CD4-positive, alpha-beta T cell treated with Interleukin-17A for 1 hour (primary cell): ENCODE results near the gene DACH1.
"Not testable (repeated sequence)": the region's sequence is repeated elsewhere in the genome, so short reads cannot be mapped to it uniquely, and the experiment has no call there.

Experiments
- DNase-seq: peaks from one replicate; pipeline ENCODE4 v3.0.0-alpha.2; 2020

The DACH1 gene

DNA sequence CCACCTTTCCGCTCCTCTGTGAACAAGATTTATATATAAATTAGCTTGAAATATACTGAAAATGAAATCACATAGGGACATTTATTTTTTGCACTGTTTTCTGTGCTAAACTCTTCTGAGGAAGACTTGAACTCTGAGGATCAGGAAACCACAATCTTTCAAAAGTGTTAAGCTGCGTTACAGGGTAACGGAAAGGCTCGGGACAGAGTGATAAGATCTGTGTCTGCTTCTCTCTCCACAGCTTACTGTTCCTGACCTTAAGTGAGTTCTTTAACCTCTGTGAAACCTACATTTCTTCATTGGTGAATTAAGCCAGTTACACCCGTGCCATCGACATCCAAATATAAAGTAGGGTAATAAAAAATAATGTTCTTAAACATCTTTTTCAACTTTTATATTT lies 38.9 kb downstream of the DACH1 start:
- no peak for DNase-seq

DNA sequence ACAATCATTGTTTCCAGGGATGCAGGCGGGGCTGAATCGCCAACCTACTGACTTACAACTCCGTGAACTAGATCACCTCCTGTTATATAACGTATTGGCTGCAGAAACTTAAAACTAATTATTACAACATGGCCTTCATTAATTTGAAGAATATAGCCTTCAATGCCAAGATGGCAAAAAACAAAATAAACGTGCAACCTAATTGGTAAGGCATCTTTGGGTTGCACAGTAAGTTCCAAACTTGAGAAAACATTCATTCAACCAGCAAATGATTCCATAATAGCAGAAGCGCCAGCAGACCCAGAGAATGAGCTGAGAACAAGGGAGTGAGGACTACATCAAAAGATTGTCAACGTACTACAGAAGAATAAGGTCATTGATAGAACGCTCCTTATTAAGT lies 39.8 kb downstream of the DACH1 start:
- no peak for DNase-seq

- DNase-seq = no peak
These were observed 46.3 kb downstream of the DACH1 start for GRCh38 chr13:71820699-71821098.

DNA sequence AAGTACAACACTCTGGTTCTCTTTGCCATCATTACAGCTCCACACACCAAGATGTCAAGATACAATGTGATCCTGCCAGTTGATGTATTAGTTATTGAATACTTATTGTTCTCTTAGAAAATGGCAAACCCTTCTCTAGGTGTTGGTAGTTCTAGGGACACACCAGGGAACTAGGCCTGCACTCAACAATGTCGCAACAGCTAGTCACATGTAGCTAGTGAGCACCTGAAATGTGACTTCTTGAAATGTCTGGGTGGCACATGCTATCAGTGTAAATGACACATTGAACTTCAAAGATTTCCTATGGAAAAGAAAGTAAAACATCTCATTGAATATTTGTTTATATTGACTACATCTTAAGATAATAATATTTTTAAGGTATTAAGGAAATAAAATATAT lies 49.7 kb downstream of the DACH1 start:
- DNase-seq = no peak

- no peak for DNase-seq
These were observed 52.1 kb downstream of the DACH1 start for GRCh38 chr13:71814806-71815360.

DNA sequence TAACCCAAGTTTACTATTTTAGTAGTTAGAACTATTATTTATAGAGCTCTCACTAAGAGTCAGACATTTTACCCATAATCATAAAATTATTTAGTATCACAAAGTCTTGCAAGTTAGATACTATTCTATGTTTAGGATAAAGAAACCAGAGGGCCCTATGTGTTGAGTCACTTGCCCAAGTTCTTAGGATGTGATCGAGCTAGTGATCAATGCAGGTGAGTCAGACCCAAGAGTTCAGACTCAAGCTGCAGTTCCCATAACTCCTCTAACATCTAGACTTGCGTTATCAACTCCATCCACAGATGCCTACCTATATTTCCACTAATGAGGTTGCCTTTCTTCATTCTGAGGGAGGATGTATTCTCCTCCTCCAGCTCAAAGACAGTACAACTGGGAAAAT lies 53.8 kb downstream of the DACH1 start:
- DNase-seq = no peak

DNA sequence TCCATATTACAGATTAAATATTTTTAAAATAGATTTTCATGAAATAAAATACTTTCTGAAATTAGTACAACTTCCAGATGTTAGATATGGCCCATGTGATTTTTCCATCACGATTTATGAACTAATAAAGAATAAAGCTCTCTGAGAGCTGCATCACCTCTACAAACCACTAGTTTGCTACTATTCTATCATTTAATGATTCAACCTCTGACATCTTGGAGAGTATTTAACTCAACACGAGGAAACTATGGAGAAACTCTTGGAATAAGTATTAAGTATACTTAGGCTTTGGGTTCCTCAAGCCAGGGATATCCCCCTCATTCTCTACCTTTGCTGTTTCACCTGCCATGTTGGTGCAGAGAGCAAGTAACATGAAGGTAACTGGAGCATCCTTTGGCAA lies 55.7 kb downstream of the DACH1 start:
- no peak for DNase-seq

DNA sequence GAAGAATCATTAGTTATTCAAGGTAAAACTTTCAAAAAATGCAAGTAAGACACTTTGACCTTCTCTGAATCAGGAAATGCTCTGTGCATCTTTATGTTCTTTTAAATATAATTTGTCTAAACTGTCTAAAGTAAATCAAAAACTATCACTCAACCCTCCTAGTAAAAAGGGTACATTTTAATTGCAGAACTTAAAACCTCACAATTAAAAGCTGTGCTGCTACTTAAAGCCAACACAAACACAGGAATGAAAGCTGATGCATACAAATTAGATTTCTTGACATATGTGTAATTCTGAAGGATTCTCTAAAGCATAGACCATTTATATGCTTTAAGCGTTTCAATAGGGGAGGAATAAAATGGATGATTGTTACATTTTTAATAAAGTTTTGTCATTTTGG lies 58.3 kb downstream of the DACH1 start:
- DNase-seq = no peak

- no peak for DNase-seq
These were observed 60.1 kb downstream of the DACH1 start for GRCh38 chr13:71806886-71807285.

DNA sequence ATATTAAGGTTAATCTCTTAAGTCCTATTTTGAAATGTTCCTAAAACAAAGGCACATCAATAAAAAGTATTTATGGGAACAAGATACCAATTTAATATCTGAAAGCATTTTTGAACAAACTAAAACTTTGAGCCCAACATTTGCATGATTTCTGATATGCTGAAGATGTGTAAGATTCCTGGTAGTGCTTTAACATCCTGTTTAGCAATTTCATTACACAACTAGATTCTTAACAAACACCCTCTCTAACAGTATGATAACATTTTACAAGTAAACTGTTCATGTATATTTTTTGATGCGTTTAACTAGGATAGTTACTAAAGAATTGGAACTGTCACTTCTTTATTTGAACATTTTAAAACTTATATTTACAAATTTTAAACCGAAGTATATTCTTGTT lies 63.9 kb downstream of the DACH1 start:
- DNase-seq = no peak

DNA sequence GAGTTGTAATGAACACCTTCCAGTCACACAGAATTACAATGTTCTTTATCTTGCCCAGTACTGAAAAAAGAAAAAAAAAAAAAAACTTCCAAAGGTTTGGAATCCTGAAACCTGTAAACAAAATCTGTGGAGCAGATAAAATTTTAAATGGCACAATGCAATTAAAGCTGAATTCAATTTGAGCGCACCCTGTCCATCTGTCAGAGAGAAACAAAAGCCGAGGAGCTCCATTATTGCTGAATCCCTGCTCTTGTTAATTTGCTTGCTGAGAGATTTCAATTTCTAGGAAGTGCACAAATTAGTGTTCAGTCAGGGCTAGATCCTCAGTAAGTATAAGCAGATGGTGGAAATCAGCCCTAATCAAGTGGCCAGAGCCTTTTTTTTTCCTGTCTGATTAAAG lies 65.2 kb downstream of the DACH1 start:
- no peak for DNase-seq

- no peak for DNase-seq
These were observed 65.7 kb downstream of the DACH1 start for GRCh38 chr13:71801165-71801760.

DNA sequence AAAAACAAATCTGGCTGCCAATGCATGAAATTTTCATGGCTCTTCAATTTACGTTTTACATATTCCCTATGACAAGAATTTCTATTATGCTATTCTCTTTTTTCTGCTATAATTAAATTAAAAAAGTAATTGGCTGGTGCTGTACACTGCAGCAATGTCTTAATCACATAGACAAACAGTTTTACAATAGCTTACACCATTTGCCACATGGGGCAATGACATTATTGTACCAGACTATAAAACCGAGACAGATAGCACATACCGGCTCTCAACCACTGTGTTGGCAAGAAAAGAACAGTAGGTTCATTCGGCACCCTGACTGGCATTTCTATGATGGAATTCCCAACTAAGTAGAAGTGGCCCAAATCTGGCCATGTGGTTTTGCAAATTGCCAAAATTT lies 67.7 kb downstream of the DACH1 start:
- DNase-seq = no peak

DNA sequence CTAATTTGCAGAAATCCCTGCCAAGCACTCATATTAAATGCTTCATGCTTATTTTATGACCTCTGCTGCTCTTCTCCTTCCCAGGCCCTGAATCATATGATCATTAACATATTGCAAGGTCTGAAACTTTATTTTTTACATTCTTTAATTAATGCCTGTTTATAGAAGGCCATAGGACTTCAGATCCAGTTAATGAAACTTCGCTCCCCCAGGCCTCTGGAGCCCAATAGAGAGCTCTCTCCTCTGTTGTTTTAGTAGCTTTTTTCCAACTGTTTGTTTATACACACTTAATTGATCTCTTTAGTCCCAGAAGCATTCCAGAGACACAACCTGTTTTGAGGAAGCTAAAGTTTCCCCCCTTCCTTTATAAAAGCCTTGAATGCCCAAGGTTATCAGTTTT lies 68.3 kb downstream of the DACH1 start:
- no peak for DNase-seq

DNA sequence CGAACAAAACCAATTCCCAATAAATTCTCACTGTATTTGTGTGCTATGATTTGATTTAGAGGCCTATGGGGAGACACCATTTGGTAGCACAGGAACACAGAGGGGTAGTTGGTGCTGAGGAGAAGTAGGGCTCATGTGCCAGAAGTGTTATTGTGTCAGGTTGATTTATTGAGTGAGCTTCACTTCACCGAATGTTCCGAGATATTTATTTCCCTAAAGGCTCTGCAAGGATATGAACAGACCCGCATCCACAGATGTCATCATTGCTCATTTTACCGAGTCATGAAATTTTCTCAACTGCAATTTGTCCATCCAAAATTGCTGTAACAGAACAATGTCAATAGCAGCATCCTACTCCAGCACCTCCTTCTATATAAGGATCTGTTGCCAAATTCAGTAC lies 69.5 kb downstream of the DACH1 start:
- no peak for DNase-seq

DNA sequence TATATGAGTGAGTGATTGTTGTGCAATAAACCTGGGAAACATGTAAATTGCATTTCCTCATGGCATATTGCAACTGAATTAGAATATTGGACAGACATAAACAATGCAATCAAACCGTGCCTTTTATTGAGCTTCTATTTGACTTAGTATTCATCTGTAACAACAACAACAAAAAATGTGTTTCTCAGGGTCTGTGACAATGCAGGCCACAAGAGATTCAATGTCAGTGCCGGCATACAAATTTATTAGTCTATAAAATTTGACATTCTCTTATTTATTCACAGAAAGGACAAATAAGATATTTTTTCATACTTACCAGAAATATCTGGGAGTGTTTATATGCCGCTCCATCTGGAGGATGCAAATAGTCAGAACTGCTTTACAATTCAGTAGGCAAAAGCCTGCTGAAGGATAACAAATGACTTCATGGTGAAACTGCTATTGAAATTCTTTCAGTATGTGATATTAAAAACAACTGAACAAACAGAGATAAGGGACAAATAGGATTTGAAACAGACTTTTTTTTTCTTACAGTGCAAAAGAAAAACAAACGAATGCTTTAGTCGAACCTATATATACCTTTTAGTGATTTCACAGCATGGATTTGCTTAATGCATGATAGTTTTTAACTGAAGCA lies 77.2 kb downstream of the DACH1 start:
- no peak for DNase-seq

DNA sequence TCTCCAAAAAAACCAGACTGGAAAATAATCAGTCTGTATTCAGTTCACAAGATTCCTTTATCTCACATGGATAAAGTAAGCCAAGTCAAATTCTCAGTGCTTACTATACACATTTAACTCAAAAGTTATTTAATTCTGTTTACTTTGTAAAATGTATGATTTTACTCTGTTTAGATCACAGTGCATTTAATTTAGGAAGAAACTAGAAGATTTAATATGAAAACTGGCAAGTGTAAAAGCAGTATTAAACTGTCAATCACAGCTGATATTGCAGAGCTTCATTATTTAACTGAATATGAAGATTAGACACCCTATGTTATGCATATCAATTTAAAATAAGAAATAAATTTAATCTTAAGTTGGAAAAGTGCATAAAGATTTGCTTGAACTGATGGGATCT lies 78.0 kb downstream of the DACH1 start:
- no peak for DNase-seq

GRCh38 chr13:71787414-71787813 lies 79.6 kb downstream of the DACH1 start:
- DNase-seq = no peak

DNA sequence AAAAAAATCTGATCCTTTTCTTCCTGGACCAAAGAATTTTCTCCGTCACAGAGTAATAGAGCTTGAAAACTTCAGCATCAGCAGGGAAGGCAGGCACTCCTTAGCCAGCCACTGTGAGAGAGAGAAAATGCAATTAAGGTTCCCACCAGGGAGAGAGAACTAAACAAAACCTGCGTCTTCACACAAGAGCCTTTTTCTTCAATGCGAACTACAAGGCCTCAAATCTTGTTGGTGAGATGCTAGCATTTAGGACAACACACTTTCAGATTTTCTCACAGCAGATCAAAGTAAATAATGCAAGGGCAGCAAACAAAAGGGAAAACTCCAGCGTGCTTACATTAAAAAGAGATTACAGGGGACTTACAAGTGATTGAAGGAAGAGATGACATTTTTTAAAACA lies 80.1 kb downstream of the DACH1 start:
- DNase-seq = no peak

DNA sequence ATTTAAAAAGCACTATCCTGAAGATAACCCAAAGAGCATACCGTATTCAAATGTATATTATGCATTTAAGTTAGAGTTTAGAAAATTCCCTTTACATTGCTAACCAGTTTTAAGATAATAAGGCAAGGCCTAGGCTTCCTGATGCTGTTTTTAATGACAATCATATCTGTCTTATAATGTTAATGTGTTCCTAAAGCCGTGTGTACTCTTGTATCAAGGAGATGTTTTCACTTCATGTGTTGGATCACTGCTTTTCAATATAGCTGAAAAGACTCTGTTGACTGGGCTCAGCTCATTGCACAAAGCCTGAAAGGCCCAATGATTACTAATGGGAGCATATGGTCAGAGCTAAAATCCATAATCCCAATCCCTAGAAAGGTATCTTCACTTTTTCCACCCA lies 81.6 kb downstream of the DACH1 start:
- DNase-seq = no peak

- DNase-seq = no peak
These were observed 86.5 kb downstream of the DACH1 start for GRCh38 chr13:71780546-71780945.

GRCh38 chr13:71778998-71779397 lies 88.0 kb downstream of the DACH1 start:
- DNase-seq = not testable (repeated sequence)

GRCh38 chr13:71775966-71776365 lies 91.0 kb downstream of the DACH1 start:
- no peak for DNase-seq

- no peak for DNase-seq
These were observed 92.1 kb downstream of the DACH1 start for GRCh38 chr13:71774863-71775262.

GRCh38 chr13:71773531-71773930 lies 93.5 kb downstream of the DACH1 start:
- DNase-seq = no peak
